Measurements from ENCODE around the gene APIP. TPM values are rescaled to one million over a fixed set of nuclear protein-coding genes. Genes with fewer than 3 reads are reported as not detected.

Gene APIP
- polyA plus RNA-seq, 1 of the 3 experiments (the other 2 are of a cell fraction): 21.3 TPM

DNA sequence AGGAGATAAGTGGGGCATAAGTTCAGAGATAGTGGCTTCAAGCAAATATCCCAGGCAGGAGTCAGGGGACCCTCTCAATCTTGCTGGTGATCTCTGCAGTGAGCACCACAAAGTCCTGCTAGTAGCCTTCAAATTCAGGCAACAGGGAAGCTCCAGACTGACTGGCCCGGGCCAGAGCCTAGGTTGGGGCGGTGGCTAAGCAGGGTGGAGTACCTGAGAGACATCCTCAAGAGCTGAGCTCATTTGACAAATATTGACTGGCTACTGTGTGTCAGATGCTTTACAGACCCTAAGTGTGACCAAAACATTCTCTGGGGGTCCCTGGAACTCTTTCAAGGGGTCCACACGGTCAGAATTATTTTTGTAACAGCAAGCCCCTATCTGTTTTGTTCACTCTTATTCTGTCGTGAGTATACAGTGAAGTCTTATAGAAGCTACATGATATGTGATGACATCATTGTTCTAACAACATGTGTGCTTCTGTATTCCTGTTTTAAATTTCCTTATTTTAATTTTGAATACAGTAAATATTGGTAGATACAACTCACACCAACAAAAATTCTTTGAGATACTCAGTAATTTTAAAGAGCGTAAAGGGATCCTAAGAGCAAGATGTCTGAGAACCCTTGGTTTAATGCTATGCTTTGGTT is 71.6 kb downstream of the APIP start:
- WGBS (ENCODE audit: low lambda C conversion rate): 61% methylated on average over 5 of the region's 5 CpGs
- Histone ChIP-seq H3K9me2 (no peaks in the 10 kb centered on the region), H2AFZ (ENCODE audit: low read depth) (no peak overlapping the region), H3K79me2 (ENCODE audit: insufficient read depth) (no peaks in the 10 kb centered on the region), H3K9me3 (no peaks in the 10 kb centered on the region), H3K9ac (no peak overlapping the region), H3K27ac (ENCODE audit: low read depth in 2 of 2, low read length in 1 of 2) (no peak overlapping the region), H4K20me1 (ENCODE audit: insufficient read depth) (no peaks in the 10 kb centered on the region), H3K4me1 (ENCODE audit: control insufficient read depth in 1 of 2, insufficient read depth in 2 of 2, low read depth in 1 of 2, low read length in 1 of 2) (no peaks in the 10 kb centered on the region), H3K36me3 (replicated peaks in 1 of 2; ENCODE audit: control insufficient read depth in 1 of 2, insufficient read depth in 2 of 2, low read length in 1 of 2) (no peaks in the 10 kb centered on the region), H3K4me3 (ENCODE audit: low read depth in 2 of 2, low read length in 1 of 2) (no peak overlapping the region), H3K4me2 (no peak overlapping the region), H3F3A (replicated peaks; ENCODE audit: insufficient read depth) (no peaks in the 10 kb centered on the region), H3K27me3 (ENCODE audit: insufficient read depth) (peaks cover 7% of the 10 kb centered on the region; the same call in 1 of the 2 replicates)
- DNase-seq: no peak
- CTCF ChIA-PET: no interaction called here
- POLR2A ChIA-PET: no interaction called here
- TF ChIP-seq FOSL2 (IDR thresholded peaks at IDR 0.05; ENCODE audit: borderline replicate concordance, low read depth) (no peak), GATA2 (CRISPR knock-in tag; IDR thresholded peaks at IDR 0.05) (no peak), ELF1 (IDR thresholded peaks at IDR 0.05) (no peak), FOXM1 (IDR thresholded peaks at IDR 0.05; ENCODE audit: low read depth) (no peak), FOXJ3 (CRISPR knock-in tag; IDR thresholded peaks at IDR 0.05) (no peak), RCOR1 (IDR thresholded peaks at IDR 0.05; ENCODE audit: low read length) (no peak), SMC3 (IDR thresholded peaks at IDR 0.05; ENCODE audit: low read depth, low read length) (no peak), SIN3A (IDR thresholded peaks at IDR 0.05; ENCODE audit: borderline replicate concordance, low read depth, low read length) (no peak), NRF1 (IDR thresholded peaks at IDR 0.05; ENCODE audit: low read depth, low read length) (no peak), EP300 (IDR thresholded peaks at IDR 0.05; ENCODE audit: borderline replicate concordance in 1 of 2, low read depth in 1 of 2, low read length in 1 of 2) (no peak), GABPA (IDR thresholded peaks at IDR 0.05; ENCODE audit: low read depth) (no peak), TEAD4 (IDR thresholded peaks at IDR 0.05; ENCODE audit: borderline replicate concordance, insufficient read depth) (no peak), TAF1 (IDR thresholded peaks at IDR 0.05; ENCODE audit: borderline replicate concordance, low read depth, low read length) (no peak), MEF2A (IDR thresholded peaks at IDR 0.05; ENCODE audit: borderline replicate concordance, low read depth) (no peak)
- TF ChIP-seq, protein P1, sequence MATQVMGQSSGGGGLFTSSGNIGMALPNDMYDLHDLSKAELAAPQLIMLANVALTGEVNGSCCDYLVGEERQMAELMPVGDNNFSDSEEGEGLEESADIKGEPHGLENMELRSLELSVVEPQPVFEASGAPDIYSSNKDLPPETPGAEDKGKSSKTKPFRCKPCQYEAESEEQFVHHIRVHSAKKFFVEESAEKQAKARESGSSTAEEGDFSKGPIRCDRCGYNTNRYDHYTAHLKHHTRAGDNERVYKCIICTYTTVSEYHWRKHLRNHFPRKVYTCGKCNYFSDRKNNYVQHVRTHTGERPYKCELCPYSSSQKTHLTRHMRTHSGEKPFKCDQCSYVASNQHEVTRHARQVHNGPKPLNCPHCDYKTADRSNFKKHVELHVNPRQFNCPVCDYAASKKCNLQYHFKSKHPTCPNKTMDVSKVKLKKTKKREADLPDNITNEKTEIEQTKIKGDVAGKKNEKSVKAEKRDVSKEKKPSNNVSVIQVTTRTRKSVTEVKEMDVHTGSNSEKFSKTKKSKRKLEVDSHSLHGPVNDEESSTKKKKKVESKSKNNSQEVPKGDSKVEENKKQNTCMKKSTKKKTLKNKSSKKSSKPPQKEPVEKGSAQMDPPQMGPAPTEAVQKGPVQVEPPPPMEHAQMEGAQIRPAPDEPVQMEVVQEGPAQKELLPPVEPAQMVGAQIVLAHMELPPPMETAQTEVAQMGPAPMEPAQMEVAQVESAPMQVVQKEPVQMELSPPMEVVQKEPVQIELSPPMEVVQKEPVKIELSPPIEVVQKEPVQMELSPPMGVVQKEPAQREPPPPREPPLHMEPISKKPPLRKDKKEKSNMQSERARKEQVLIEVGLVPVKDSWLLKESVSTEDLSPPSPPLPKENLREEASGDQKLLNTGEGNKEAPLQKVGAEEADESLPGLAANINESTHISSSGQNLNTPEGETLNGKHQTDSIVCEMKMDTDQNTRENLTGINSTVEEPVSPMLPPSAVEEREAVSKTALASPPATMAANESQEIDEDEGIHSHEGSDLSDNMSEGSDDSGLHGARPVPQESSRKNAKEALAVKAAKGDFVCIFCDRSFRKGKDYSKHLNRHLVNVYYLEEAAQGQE (IDR thresholded peaks at IDR 0.05; ENCODE audit: low read depth, low read length): no peak
- TF ChIP-seq, protein P2, sequence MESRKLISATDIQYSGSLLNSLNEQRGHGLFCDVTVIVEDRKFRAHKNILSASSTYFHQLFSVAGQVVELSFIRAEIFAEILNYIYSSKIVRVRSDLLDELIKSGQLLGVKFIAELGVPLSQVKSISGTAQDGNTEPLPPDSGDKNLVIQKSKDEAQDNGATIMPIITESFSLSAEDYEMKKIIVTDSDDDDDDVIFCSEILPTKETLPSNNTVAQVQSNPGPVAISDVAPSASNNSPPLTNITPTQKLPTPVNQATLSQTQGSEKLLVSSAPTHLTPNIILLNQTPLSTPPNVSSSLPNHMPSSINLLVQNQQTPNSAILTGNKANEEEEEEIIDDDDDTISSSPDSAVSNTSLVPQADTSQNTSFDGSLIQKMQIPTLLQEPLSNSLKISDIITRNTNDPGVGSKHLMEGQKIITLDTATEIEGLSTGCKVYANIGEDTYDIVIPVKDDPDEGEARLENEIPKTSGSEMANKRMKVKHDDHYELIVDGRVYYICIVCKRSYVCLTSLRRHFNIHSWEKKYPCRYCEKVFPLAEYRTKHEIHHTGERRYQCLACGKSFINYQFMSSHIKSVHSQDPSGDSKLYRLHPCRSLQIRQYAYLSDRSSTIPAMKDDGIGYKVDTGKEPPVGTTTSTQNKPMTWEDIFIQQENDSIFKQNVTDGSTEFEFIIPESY (IDR thresholded peaks at IDR 0.05; ENCODE audit: borderline replicate concordance, low read depth): no peak
- TF ChIP-seq, protein P3, sequence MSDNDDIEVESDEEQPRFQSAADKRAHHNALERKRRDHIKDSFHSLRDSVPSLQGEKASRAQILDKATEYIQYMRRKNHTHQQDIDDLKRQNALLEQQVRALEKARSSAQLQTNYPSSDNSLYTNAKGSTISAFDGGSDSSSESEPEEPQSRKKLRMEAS (IDR thresholded peaks at IDR 0.05; ENCODE audit: low read depth): no peak

Data from SK-N-SH (cell line).